ENCODE results near the gene IRF1.
"Not testable (repeated sequence)": the region's sequence is repeated elsewhere in the genome, so short reads cannot be mapped to it uniquely, and the experiment has no call there.

The IRF1 gene

DNA sequence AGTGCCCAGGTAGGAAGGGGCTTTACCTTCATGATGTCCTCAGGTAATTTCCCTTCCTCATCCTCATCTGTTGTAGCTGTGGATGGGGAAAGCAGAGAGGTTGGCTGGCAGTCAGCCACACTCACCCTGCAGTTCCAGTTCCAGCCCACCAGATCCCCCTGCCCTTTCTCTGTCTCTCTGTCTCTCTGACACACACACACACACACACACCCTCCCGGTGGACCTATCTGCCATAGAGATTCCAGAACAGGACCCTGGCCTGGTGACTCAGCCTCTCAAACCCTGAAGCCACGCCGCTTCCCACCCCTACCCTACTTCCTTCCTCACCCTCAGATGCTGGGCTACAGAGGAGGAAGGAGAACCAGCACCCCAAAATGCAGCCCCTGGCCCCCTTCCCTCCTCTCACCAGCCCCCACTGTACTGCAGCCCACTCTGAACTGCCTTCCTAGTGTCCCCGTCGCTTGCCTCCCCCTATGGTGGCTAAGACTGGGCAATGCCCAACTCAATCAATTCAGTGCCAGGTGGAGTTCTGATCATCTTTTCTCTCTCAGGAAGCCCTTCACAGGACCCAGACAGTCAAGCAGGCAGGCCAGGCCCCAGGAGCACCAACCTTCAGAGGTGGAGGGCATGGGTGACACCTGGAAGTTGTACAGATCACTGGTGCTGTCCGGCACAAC, 4.8 kb downstream of the IRF1 start:
- peak in 1 of 2 donors; percentile 22 for DNase-seq

DNA sequence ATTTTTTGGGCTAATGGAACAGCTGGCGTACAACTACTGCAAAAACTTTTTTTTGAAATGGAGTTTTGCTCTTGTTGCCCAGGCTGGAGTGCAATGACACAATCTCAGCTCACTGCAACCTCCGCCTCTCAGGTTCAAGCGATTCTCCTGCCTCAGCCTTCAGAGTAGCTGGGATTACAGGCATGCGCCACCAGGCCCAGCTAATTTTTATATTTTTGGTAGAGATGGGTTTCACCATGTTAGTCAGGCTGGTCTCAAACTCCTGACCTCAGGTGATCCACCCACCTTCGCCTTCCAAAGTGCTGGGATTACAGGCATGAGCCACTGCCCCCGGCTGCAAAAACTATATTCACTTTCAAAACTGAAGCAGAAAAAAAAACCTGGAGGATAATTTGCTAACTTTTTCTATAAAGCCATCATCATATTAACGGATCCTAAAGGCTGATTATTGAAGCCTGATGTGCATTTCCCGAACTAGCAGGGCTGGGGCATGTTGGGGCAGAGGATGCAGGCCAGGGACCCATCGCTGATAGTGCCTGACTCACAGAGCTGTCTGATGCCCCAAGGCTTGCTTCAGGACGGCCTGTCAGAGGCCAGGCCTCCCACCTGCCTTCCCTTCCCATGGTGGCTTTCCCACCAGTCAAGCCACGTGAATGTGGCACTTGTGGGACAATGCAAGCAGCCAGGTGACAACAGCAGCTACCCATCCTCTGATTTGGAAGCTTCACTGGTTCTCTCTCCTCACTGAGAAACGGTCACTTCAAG, 5.5 kb downstream of the IRF1 start:
- not testable (repeated sequence) for DNase-seq

DNA sequence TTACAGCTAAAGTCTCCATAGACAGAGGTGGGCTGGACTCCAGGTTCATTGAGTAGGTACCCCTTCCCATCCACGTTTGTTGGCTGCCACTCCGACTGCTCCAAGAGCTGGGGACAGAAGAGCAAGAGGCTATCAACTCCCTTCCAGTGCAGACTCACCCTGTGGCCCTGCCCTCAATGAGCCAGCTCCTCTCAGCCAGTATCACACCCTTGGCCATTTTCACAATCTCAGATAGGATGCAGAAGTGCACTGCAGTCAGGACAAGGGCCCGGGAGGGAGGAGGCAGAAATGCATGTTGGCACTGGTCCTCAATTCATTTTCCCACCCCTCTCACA, 6.2 kb downstream of the IRF1 start:
- peak; percentile 44 to 46 for DNase-seq

DNA sequence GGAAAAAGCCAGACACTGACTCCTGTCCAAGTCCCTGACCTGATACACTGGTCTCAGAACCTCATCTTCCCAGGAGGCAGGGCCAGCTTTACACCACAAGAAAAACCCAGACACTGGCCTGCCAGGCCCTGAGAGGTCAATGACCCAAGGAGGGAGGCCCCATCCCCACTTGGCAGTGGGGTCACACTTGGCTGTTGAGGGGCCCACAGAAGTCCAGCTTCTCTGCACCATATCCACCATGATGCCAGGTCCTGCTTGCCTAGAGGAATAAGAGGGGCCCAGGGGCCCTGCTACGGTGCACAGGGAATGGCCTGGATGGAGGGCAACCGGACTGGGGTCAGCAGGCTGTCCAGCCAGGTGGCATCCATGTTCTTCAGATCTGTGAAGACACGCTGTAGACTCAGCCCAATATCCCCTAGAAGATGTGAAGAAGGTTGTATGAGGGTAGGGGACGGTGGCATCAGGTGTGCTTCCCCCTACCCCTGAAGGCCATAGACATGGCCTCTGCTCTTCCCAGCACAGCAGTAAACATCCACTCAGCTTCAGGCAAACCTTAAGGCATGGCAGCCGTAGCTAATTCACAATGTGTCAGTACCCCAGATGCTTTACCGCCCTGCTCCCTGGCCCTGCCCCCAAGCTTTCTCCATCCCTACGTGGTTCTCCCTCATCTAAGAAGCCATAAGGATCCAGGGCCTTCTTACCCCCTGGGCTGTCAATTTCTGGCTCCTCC, 6.7 kb downstream of the IRF1 start:
- no peak for DNase-seq

DNA sequence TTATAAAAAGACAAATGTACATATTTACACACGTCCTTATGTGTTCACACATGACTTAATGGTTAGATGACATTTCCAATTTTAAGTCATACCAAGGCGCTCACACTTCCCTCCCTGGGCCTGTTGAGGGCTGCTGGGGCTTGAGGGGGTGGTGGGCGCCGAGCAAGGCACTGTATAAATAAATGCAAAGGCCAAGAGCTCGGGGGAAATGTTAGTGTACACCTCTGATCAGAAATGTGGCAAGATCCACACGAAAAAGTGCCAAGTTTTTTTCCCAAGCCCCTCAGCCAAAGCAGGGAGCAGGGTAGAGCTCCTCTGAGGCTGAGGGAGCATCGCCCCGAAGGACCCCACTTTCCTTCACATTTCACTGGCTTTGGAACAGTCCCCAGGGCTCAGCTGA, 7.5 kb downstream of the IRF1 start:
- DNase-seq: no peak

DNA sequence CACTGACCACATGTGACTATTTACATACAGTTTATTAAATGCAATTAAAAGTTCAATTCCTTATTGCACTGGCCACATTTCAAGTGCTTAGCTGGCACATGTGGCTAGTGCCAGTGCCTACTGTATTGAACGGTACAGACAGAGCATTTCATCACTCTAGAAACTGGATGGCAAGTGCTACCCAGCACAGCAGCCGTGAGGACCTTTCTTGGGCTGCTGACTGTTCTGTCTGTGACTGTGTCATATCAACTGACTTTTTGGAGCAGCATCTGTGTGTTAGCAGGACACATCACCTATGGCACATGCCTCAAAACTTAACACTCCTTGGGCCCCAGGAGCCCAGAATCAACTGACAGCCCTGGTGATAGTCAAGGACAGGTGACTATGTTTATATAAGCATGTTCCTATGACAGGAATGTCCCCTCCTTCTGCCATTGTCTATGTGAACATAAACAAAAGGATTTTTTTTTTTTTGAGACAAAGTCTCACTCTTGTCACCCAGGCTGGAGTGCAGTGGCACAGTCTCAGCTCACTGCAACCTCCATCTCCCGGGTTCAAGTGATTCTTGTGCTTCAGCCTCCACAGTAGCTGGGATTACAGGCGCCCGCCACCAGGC, 8.9 kb downstream of the IRF1 start:
- no peak for DNase-seq

DNA sequence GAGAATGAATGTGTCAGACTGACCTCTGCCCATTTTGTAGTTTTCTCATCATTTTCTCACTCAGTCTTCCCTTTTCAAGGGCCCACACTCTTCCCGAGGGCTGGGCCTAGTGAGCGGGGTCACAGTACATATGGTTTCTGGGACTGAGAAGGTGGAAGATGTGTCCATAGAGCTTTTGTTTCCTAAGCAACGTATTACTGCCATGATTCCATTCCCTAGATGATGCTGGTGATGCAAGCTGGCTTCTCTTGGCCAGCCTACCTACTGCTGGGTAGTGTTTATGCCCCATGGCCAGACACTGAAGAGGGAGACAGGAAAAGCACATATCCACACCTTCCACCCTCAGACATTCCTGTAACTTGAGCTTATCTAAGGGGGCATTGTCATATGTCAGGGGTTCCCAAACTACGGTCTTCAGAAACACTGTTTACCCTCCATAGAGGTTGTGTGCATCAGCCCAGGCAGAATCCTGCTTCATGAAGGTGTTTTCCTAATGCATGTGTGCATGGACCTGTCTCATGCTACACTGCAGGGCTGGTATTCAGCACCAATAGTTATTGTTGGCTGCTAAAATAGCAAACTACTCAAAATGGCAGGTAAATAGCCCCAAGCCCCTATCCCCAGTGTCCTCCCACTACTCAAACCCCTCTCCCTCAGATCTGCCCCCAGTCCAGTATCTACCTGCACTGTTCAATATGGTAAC, 9.5 kb downstream of the IRF1 start:
- DNase-seq: no peak

DNA sequence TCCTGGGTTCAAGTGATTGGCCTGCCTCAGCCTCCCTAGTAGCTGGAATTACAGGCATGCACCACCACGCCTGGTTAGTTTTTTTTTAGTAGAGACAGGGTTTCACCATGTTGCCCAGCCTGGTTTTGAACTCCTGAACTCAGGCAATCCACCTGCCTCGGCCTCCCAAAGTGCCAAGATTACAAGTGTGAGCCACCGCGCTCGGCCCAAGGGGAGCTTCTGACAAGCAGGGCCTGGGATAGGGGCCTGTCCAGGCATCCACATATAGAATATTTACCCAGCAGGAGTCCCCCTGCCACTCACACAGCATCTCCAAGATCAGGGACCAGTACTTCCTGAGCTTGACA, 10.1 kb downstream of the IRF1 start:
- no peak for DNase-seq

DNA sequence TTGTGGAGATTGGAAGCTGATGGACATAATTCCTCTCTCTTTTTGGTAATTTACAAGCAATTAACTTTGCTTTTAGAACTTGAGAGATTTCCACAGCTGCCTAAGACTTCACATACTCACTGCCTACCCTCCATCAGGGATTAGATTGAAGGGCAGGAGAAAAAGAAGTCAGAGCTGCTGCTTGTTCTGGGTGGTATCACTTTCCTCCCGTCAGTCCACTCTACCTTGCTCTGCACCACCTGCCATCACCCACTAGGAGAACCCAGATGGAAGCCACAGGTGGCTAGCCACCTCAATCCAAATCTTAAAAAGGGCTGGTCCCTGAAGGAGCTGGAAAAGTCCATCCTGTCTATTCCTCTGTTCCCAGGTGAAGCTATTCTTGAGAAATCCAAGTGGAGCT, 10.5 kb downstream of the IRF1 start:
- DNase-seq: no peak

DNA sequence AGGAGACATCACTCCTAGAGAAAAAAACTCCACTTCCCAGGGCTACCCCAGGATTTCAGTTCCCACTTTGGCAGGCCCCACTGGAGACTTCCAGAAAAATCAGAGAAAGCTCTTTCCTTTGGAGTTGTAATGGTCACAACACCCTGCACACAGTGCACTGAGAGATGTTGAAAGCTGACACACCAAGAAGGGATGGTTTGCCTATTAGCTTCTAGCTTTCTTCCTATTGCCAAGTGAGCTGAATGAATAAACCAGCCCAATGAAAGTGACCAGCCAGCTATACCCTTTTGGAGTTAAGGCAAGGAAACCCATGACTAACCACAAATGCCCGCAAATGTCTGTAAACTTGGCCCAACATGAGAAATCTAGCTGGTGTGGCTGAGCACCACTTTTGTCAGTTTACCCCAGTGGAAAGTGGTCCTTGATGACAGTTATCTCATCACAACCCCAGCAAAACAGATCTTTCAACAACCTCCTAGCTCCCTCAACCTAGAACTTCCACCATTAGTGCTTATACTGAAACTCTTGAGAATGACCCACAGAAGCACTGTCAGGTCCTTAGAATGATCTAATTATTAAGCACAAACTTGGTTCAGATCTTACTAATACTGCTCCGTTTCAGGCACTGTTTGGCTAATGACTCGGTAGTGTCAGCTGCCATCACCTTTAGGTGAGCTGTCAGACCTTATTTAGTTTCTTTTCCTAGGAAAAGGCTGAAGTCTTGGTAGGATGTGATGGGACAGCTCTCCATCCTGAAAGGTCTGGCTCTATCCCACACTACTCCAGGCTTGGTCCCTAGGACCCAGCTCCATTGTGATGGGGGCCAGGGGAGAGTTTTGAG, 11.2 kb downstream of the IRF1 start:
- DNase-seq: no peak

DNA sequence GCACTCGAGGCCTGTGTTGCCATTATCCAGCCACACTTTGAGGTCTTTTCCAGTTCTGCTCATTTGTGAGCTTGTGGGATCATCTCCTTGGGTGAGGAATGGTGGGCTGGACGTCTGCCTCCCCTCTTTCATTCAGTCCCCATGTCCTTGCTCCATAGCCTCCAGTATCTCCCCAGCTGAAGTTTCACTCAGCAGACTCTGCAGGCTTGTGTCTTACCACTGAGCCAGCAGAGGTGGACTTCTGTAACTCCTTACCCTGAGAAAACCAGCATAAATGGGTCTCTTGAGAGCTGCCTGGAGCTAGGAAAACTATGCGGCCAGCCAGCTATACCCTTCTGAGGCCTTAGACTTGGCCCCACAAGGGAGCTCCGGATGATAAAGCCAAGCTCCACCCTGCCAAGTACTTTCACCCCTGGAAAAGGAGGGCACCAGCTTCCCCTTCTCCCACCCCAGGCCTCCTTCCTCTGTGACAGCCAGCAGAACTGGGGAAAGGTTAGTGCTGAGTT, 12.2 kb downstream of the IRF1 start:
- DNase-seq: no peak

DNA sequence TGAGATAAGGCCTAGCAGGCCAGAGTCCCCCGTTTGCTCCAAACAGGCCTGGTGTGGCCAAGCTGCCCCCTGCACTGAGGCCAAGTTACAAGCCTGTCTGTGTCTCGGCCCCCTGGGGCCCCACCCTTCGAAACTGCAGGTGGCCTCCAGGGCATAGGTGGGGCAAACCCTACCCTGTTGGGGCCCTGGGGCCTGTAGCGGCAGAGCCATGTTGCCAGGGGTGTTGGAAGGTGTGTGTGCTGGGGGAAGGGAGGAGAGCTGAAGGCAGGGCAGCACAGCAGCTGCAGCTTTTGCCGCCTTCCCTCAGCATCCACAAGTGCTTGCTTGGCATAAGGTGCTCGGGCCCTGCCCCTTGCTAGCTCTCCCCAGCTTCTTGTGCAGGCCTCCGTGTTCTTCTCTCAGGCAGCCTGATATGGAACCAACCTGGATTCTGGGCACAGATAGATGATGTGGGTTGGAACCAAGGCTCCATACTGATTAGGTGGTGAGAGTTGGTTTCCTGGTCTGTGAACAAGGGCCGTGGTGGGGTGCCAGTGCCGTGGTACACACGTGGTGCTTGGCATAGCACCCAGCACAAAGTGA, 12.7 kb downstream of the IRF1 start:
- no peak for DNase-seq

DNA sequence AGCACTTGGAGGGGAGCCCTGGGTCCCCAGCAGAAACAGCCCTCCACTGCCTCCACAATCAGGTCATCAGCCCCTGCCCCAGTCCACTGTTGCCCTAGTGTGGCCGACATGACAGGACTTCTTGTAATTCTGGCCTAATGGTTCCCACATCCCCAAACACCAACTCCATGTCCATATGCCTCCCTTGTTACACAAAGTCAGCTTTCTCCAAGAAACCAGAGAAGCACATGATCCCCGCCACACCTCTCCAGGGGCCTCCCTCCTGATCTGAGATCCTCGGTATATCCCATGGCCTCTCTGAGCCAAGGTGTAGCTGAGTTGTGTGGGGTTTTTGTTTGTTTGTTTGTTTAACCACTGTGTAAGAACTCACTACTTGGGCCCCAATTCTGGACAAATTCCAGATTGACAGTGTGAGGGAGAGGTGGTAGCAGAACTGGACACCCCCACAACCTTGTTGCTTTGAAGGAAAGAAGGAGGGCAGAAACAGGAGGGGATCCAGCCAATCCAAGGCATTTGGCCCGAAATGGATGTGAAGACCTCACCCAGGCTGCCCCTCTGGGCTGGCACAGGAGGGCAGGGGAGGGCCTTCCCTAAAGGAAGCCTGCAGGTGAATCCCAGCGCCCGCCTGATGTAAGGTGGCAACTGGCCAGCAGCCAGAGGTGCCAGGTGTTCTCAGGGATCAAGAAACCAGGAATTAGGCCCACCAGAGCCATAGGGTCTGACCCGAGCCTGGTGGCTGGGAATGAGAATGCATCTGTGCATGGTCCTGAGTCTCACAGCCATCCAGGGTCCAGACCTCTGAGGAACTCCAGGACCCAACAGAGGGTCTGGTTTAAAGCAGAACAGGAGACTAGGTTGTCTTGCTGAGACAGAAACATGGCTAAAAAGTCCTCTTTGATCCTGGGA, 13.4 kb downstream of the IRF1 start:
- DNase-seq: no peak

DNA sequence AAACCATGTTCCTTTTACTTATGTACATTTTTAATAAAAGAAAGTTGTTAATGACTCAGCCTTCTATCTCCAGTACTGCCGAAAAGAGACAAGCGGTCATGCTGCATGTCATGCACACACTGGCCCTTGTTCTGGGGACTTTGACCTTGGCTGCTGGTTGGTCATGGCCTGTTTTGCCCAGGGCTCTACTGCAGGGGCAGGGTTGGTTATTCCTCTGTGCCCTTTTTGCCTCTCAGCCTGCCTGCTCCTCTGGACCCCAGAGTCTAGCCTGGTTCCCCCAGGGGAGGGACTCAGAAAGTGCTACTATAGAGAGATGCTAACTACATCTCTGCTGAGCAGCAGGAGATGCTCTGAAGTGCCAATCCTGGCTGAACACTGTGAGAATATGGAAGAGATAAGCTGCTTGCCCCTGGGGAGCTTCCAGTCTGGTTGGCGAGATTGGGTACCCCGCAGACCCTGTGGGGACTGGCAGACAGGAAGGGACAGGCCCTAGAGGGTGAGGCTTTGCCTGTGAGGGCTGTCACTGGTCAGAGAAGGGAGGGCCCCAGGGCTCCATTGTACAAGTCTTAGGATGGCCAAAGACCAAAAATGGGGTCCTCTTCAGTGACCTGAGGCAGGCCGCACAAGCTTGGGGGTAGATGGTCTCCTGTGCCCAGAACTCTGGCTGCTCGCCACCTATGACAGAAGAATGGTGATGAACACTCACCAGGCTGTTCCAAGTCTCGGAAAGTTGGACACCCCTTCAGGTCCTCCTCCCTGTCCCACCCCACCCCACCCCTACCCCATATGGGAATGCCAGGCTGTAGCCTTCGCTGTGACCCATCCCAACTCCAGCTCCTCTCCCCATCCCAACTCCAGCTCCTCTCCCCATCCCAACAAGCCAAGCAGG, 14.3 kb downstream of the IRF1 start:
- DNase-seq: no peak

DNA sequence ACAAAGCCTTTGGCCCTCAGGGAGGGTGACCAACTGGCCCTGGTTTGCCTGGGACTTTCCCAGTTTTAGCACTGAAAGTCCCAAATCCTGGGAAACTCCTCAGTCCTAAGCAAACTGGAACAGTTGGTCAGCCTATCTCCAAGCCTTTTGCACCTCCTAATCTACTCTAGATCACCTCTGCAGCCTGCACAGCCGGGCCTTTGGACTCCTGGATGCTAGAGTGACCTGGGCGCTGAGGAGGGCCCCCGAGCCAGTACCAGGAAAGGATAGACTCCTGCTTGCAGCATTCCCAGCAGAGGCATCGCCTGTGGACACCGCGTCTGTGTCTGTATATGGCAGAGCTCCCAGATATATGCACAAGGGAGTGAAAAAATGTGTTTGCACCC, 15.1 kb downstream of the IRF1 start:
- no peak for DNase-seq

DNA sequence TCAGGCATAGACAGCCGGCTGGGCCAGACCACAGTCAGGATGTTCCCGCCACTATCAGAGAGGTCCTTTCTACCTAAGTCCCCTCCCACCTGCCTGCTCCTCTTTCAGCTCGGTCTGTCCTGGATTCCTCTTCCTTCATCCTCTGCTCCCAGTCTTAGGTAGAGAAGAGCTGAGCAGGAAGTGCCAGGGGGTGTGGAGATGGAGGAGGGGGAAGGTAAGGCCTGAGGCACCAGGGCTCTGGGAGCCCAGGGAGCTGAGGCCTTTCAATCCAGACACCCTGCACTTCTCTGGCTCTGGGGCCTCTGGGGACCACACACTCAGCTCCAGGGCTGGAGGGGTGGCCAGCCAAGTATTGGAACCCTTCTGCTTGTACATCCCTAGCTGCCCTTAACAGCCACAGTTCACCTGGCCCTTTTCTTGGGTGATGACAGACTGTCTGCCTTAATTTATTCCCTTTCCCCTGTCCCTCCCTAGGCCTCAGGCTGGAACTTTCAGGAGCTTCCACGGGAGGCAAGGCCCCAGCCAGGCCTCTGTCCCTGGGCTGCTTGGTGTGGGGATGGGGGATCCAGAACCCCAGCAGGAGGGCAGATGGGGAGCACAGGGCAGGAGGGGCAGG, 15.6 kb downstream of the IRF1 start:
- no peak for DNase-seq

DNA sequence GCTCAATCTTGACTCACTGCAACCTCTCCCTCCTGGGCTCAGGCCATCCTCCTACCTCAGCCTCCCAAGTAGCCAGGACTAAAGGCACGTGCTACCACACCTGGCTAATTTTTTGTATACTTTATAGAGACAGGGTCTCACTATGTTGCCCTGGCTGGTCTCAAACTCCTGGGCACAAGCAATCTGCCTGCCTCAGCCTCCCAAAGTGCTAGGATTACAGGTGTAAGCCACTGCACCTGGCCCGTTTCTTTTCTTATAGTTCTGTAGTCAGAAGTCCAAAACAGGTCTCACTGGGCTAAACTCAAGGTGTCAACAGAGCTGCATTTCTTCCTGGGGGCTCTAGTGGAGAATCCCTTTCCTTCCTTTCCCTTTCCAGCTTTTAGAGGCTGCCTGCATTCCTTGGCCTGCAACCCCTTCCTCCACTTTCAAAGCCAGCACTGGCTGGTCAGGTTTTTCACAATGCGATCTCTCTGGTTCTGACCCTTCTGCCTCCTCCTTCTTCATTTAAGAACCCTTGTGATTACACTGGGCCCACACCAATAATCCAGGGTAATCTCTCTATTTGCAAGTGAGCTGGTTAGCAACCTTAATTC, 16.3 kb downstream of the IRF1 start:
- no peak for DNase-seq

DNA sequence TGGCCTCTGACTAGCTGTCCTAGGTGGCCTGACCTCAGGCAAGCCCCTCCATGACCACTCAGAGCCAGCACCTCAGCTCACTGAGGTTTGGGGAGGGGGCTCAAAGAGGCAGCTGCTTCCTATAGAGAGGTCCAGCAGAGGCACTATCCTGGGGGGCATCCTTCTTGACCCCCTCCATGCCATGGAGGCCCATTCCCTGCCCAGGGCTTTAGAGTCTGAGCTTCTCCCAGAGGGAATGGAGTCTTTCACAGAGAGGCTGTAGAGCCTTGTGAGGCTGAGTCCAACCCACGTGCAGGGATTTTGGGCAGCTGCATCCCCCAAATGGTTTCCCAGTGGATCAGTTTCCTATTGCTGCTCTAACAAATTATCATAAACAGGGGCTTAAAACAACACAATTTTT, 16.9 kb downstream of the IRF1 start:
- DNase-seq: no peak
